Right cardiac atrium (tissue), 5 donors: ENCODE data around the gene CGN. TPM values are rescaled to one million over a fixed set of nuclear protein-coding genes. Genes with fewer than 3 reads are reported as not detected.

Experiments
- ATAC-seq, 2 donors: fragments of 200-7000 bp; cut with Tn5 transposase; one replicate each; pipeline versions ENCODE4 v1.8.0 to v1.9.1; 2020; ENCODE audit warnings: moderate library complexity in 2 of 2, mild to moderate bottlenecking in 1 of 2
- DNase-seq, 3 donors: peaks; one replicate each; pipeline ENCODE4 v3.0.0-alpha.2; 2020
- H3K27ac ChIP-seq: one replicate; pipeline ENCODE4 v1.5.1; 2013; ENCODE audit warnings: mild to moderate bottlenecking, low read length, control low read depth, moderate library complexity
- H3K27me3 ChIP-seq: one replicate; pipeline ENCODE4 v1.6.1; 2013; ENCODE audit not compliant: control insufficient read depth, insufficient read depth
- H3K4me1 ChIP-seq: one replicate; pipeline ENCODE4 v1.6.1; 2013; ENCODE audit warnings: low read length; ENCODE audit not compliant: control insufficient read depth, insufficient read depth
- H3K4me3 ChIP-seq: one replicate; pipeline ENCODE4 v1.5.1; 2013; ENCODE audit warnings: low read length, control low read depth
- H3K9me3 ChIP-seq: one replicate; pipeline ENCODE4 v1.6.1; 2013; ENCODE audit warnings: low read length; ENCODE audit not compliant: control insufficient read depth
- WGBS: extraction: QIAGEN DNeasy Blood & Tissue Kit; methylation state at CpG from one replicate; pipeline ENCODE4 v1.1.7; 2013; 5-methylcytosine and 5-hydroxymethylcytosine counted together
- intact Hi-C, 4 donors: fragments of 100-400 bp; cut with DNase I; formaldehyde crosslinking; loops; one replicate each; pipeline versions ENCODE4 v1.11.0 to v1.14.0; 2022 to 2023
- polyA plus RNA-seq: library from polyadenylated mRNA; stranded (reverse); fragments of 200-250 nt; gene quantifications from one replicate; pipeline ENCODE4 v1.2.3, GENCODE V29; 2013
- total RNA-seq, 4 donors: library from RNA; stranded (reverse); fragmentation: NEBNext Ultra II Directional; extraction: Animal tissue kit (Norgen Biotek cat#: 25700); gene quantifications; one replicate each; pipeline ENCODE4 v1.2.1, GENCODE V29; 2021
- donor health status: healthy with polysubstance abuse.
- donor health status: DM: no; HTN: yes; CAD: no.
- donor health status: DM: no; HTN: no; CAD: no.
- donor health status: DM: no; HTN: yes; CAD: no; lungs with severe emphysema.
- donor health status: DM: yes; HTN: yes; CAD: no.

The CGN gene
- total and polyA plus RNA-seq, 5 donors: 0.18 to 0.77 (median 0.47) TPM

GRCh38 chr1:151524736-151525135 is 13.5 kb downstream of the CGN start:
- WGBS: 91% methylated on average over 7 of the region's 7 CpGs
- no peaks in the 10 kb centered on the region for H3K4me1 ChIP-seq
- DNase-seq: no peak
- H3K4me3 ChIP-seq: no peak overlapping the region
- H3K27ac ChIP-seq: no peak overlapping the region
- no peaks in the 10 kb centered on the region for H3K27me3 ChIP-seq
- intact Hi-C loops: no loop called here
- ATAC-seq: no peak
- no peaks in the 10 kb centered on the region for H3K9me3 ChIP-seq

GRCh38 chr1:151526735-151527525 is 15.7 kb downstream of the CGN start:
- 78% methylated on average over 7 of the region's 7 CpGs for WGBS
- intact Hi-C loops: no loop called here
- ATAC-seq (no peak), DNase-seq (no peak)
- Histone ChIP-seq H3K27ac (no peak overlapping the region), H3K9me3 (no peaks in the 10 kb centered on the region), H3K4me3 (no peak overlapping the region), H3K4me1 (no peaks in the 10 kb centered on the region), H3K27me3 (no peaks in the 10 kb centered on the region)

GRCh38 chr1:151529211-151529702 is 18.1 kb downstream of the CGN start:
- 82% methylated on average over 11 of the region's 11 CpGs for WGBS

GRCh38 chr1:151529781-151530180 is 18.6 kb downstream of the CGN start:
- intact Hi-C loops: loop anchor here in 1 of 4 donors (5.0 kb wide), 1 partner anchor 208 kb away; no protein-coding TSS in a partner anchor
- WGBS: 90% methylated on average over 18 of the region's 18 CpGs
- no peak for ATAC-seq

More at GRCh38 chr1:151529211-151529702, 18.1 kb downstream of the CGN start:
- no peaks in the 10 kb centered on the region for H3K27me3 ChIP-seq
- ATAC-seq: no peak
- no peak for DNase-seq
- no peaks in the 10 kb centered on the region for H3K9me3 ChIP-seq
- H3K27ac ChIP-seq: no peak overlapping the region
- intact Hi-C loops: no loop called here
- H3K4me3 ChIP-seq: no peak overlapping the region
- no peaks in the 10 kb centered on the region for H3K4me1 ChIP-seq

GRCh38 chr1:151530461-151530860 is 19.3 kb downstream of the CGN start:
- WGBS: 80% methylated on average over 11 of the region's 11 CpGs
- H3K27me3 ChIP-seq: no peaks in the 10 kb centered on the region
- no peak for ATAC-seq
- no peaks in the 10 kb centered on the region for H3K4me1 ChIP-seq
- H3K27ac ChIP-seq: no peak overlapping the region
- H3K9me3 ChIP-seq: no peaks in the 10 kb centered on the region
- intact Hi-C loops: loop anchor here in 1 of 4 donors (5.0 kb wide), 1 partner anchor 207 kb away; no protein-coding TSS in a partner anchor
- no peak for DNase-seq
- no peak overlapping the region for H3K4me3 ChIP-seq

More at GRCh38 chr1:151529781-151530180, 18.6 kb downstream of the CGN start:
- Histone ChIP-seq H3K27me3 (no peaks in the 10 kb centered on the region), H3K9me3 (no peaks in the 10 kb centered on the region), H3K4me3 (no peak overlapping the region), H3K4me1 (no peaks in the 10 kb centered on the region), H3K27ac (no peak overlapping the region)
- no peak for DNase-seq

GRCh38 chr1:151533870-151534269 is 22.7 kb downstream of the CGN start:
- Histone ChIP-seq H3K9me3 (no peaks in the 10 kb centered on the region), H3K27me3 (no peaks in the 10 kb centered on the region), H3K27ac (no peak overlapping the region), H3K4me3 (no peak overlapping the region), H3K4me1 (no peaks in the 10 kb centered on the region)
- DNase-seq (no peak), ATAC-seq (no peak)
- WGBS: 87% methylated on average over 10 of the region's 10 CpGs
- intact Hi-C loops: loop anchor here in 1 of 4 donors (5.0 kb wide), 1 partner anchor 203 kb away; no protein-coding TSS in a partner anchor

GRCh38 chr1:151534662-151535278 is 23.6 kb downstream of the CGN start:
- Histone ChIP-seq H3K4me3 (no peak overlapping the region), H3K4me1 (peaks cover 6% of the 10 kb centered on the region), H3K27me3 (no peaks in the 10 kb centered on the region), H3K27ac (no peak overlapping the region), H3K9me3 (no peaks in the 10 kb centered on the region)
- DNase-seq (peak; percentile 75 to 92 (median 89)), ATAC-seq (peak; percentile 71 to 74)
- intact Hi-C loops: loop anchor here in 2 of 4 donors (5.0 kb wide), 2 partner anchors 198 to 203 kb away; no protein-coding TSS in a partner anchor
- 58% methylated on average over 12 of the region's 12 CpGs for WGBS

GRCh38 chr1:151535326-151536271 is 24.4 kb downstream of the CGN start:
- intact Hi-C loops: loop anchor here in 1 of 4 donors (5.0 kb wide), 1 partner anchor 197 kb away; no protein-coding TSS in a partner anchor
- Histone ChIP-seq H3K27me3 (no peaks in the 10 kb centered on the region), H3K4me3 (no peak overlapping the region), H3K9me3 (no peaks in the 10 kb centered on the region), H3K27ac (no peak overlapping the region), H3K4me1 (peaks cover 6% of the 10 kb centered on the region)
- 74% methylated on average over 6 of the region's 6 CpGs for WGBS
- no peak for DNase-seq
- no peak for ATAC-seq

- H3K4me1 ChIP-seq: peaks cover 6% of the 10 kb centered on the region
- H3K27ac ChIP-seq: no peak overlapping the region
- 89% methylated on average over 7 of the region's 7 CpGs for WGBS
- ATAC-seq (no peak), DNase-seq (no peak)
- H3K27me3 ChIP-seq: no peaks in the 10 kb centered on the region
- no peaks in the 10 kb centered on the region for H3K9me3 ChIP-seq
- intact Hi-C loops: loop anchor here in 1 of 4 donors (5.0 kb wide), 1 partner anchor 196 kb away; no protein-coding TSS in a partner anchor
- H3K4me3 ChIP-seq: no peak overlapping the region
Measured at GRCh38 chr1:151536499-151536898, 25.3 kb downstream of the CGN start.

- Histone ChIP-seq H3K4me3 (no peak overlapping the region), H3K4me1 (peaks cover 6% of the 10 kb centered on the region), H3K9me3 (no peaks in the 10 kb centered on the region), H3K27ac (no peak overlapping the region), H3K27me3 (no peaks in the 10 kb centered on the region)
- 81% methylated on average over 9 of the region's 9 CpGs for whole genome bisulfite sequencing
- ATAC-seq: no peak
- intact Hi-C loops: loop anchor here in 1 of 4 donors (5.0 kb wide), 1 partner anchor 195 kb away; no protein-coding TSS in a partner anchor
- DNase-seq: no peak
Measured at GRCh38 chr1:151537112-151537511, 25.9 kb downstream of the CGN start.
